ENCODE results near the gene SMIM36. TPM values are rescaled to one million over a fixed set of nuclear protein-coding genes. Genes with fewer than 3 reads are reported as not detected.
A peak's percentile ranks its signal among the peaks of the same experiment; 100 is the strongest.

Gene SMIM36
- total RNA-seq, 2 experiments from 2014 or later = not detected

DNA sequence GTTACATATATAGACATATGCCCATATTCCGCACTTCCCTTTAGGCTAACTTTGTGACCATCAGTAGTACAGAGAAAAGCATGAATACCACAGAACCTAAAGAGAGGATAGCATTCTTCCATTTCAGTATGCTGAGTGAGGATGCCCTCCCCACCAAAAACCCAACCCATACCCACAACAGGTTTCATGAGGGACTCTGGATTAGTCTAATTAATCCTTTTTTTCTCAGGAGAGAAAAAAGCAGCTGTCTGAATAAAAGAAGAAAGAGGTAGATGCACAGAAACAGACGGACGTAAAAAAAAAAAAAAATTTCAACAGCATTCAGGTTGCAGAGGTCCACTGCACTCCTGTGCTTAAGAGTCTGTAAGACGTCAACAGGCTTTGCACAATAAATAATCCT lies 96.3 kb downstream of the SMIM36 start:
- Mint-ChIP-seq H3K36me3 (ENCODE audit: low read depth) (peaks cover 71% of the 10 kb centered on the region), H3K4me3 (no peak overlapping the region), H3K4me1 (ENCODE audit: low read depth) (peaks cover 52% of the 10 kb centered on the region), H3K27me3 (no peaks in the 10 kb centered on the region), H3K9me3 (no peaks in the 10 kb centered on the region), H3K27ac (peak overlapping the region; percentile 77)
- intact Hi-C loops (cut with micrococcal nuclease) = loop anchor here (10.0 kb wide), 1 partner anchor 100 kb away; the partner anchor contains the start of gene SMIM36
- DNase-seq = no peak
- no peak for ATAC-seq
- ChIA-PET CTCF (no interaction called here), POLR2A (interaction anchor here (0.6 kb wide), 1 partner anchor 242 kb away, joined by 4 read pairs; no protein-coding TSS in a partner anchor)
- TF ChIP-seq, protein P1, sequence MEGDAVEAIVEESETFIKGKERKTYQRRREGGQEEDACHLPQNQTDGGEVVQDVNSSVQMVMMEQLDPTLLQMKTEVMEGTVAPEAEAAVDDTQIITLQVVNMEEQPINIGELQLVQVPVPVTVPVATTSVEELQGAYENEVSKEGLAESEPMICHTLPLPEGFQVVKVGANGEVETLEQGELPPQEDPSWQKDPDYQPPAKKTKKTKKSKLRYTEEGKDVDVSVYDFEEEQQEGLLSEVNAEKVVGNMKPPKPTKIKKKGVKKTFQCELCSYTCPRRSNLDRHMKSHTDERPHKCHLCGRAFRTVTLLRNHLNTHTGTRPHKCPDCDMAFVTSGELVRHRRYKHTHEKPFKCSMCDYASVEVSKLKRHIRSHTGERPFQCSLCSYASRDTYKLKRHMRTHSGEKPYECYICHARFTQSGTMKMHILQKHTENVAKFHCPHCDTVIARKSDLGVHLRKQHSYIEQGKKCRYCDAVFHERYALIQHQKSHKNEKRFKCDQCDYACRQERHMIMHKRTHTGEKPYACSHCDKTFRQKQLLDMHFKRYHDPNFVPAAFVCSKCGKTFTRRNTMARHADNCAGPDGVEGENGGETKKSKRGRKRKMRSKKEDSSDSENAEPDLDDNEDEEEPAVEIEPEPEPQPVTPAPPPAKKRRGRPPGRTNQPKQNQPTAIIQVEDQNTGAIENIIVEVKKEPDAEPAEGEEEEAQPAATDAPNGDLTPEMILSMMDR (IDR thresholded peaks at IDR 0.05) = no peak

DNA sequence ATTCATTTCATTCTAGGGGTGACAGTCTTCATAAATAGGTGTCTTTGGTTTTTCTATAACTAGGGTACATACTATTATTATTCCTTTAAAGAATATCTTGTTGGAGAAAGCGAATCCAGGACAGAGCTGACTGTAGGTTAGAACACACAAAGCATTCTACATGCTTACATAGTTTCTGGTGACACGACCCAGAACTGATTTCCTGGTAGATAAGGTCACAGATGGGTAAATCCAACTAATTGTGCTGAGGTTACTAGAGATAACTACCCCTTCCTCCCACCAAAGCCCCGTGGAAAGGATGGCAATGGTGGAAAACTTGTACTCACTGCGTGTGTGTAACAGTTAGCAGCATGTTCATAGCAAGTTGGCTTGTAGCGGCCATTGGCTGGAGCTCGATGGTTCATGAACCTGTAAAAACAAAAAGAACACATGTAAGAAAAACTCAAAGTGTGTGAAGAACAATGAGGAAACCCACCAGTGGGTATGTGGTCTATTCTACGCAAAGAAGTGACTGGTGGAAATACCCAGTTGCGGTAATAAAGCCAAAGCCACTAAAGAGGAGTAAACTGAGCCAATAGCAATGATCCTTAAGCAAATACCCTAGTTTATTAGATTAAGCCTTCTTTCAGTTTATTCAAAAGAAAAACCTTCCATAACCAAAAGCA lies 97.3 kb downstream of the SMIM36 start:
- intact Hi-C loops (cut with micrococcal nuclease) = loop anchor here (10.0 kb wide), 1 partner anchor 101 kb away; the partner anchor contains the start of gene SMIM36
- Mint-ChIP-seq H3K27ac (peak overlapping the region; percentile 77), H3K9me3 (no peaks in the 10 kb centered on the region), H3K4me1 (ENCODE audit: low read depth) (peaks cover 41% of the 10 kb centered on the region), H3K4me3 (peak overlapping the region; percentile 3), H3K27me3 (no peaks in the 10 kb centered on the region), H3K36me3 (ENCODE audit: low read depth) (peaks cover 70% of the 10 kb centered on the region)
- ChIA-PET POLR2A (no interaction called here), CTCF (no interaction called here)
- DNase-seq = peak; percentile 48
- TF ChIP-seq, protein P1 (IDR thresholded peaks at IDR 0.05) = no peak
- peak; percentile 73 for ATAC-seq

DNA sequence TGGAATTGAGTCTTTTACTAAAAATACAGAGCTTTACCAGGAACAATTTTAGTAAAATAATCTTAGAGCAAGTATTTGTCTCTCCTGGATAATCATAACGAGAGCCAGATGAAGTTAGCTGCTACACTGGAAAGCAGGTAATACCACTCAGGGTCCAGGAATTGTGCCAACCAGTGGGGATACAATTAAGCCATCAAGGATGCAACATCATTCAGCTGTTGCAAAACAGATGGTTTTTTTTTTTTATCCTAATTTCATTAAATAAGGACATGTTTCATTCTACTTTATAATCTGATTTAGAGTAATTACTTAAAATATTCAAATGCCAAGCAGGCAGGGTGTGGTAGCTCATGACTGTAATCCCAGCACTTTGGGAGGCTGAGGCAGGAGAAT lies 99.8 kb downstream of the SMIM36 start:
- no peak for DNase-seq
- ChIA-PET POLR2A (interaction anchor here (0.9 kb wide), 1 partner anchor 9 kb away, joined by 3 read pairs; no protein-coding TSS in a partner anchor), CTCF (interaction anchor here (1.1 kb wide), 1 partner anchor 103 kb away, joined by 3 read pairs; no protein-coding TSS in a partner anchor)
- Mint-ChIP-seq H3K27me3 (no peaks in the 10 kb centered on the region), H3K27ac (no peak overlapping the region), H3K9me3 (no peaks in the 10 kb centered on the region), H3K36me3 (ENCODE audit: low read depth) (peaks cover 66% of the 10 kb centered on the region), H3K4me1 (ENCODE audit: low read depth) (peaks cover 20% of the 10 kb centered on the region), H3K4me3 (no peak overlapping the region)
- TF ChIP-seq, protein P1 (IDR thresholded peaks at IDR 0.05) = no peak
- intact Hi-C loops (cut with micrococcal nuclease) = loop anchor here (10.0 kb wide), 1 partner anchor 103 kb away; the partner anchor contains the start of gene SMIM36
- no peak for ATAC-seq

DNA sequence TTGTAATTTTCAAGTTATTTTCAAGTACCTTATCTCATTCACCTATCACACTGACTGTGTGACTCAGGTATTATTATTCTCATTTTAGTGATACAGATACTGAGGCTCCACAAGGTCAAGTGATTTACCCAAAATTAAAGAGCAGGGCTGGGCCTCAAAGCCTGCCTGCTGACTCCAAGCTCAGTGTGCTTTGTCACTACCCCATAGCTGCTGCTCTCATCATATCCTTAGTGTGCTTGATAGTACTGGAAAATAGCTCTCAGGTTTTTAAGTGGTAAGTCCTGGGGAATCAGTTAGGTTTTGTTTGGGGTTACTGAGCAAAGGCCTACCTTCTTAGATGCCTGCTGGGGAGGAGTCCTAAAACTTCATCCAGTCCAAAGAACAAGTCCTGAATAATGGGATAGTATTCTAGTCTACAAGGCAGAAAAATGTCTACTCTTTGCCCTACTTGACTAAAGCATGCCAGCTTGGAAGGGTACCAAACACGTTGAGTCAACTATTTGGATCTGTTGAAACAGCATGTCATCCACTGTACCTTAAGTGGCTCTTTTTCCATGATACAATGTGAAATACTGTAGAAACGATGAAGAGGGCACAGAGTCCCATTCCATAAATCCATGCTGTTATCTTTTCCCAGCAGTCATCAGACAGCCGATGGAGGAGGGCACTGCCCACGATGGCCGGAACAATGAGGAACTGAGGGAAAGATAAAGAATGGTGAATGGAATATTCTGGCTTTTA lies 100.4 kb downstream of the SMIM36 start:
- no peak for DNase-seq
- CTCF ChIA-PET = interaction anchor here (1.1 to 1.2 kb wide), 3 partner anchors 54 to 104 kb away, joined by 3 to 4 read pairs (median 3); no protein-coding TSS in a partner anchor
- peaks cover 67% of the 10 kb centered on the region for H3K36me3 Mint-ChIP-seq (ENCODE audit: low read depth)
- intact Hi-C loops (cut with micrococcal nuclease) = loop anchor here (10.0 kb wide), 1 partner anchor 104 kb away; the partner anchor contains the start of gene SMIM36
- no peak for ATAC-seq
- no peak overlapping the region for H3K4me3 Mint-ChIP-seq
- POLR2A ChIA-PET = no interaction called here
- TF ChIP-seq, protein P1 (IDR thresholded peaks at IDR 0.05) = no peak
- H3K9me3 Mint-ChIP-seq = no peaks in the 10 kb centered on the region
- H3K4me1 Mint-ChIP-seq (ENCODE audit: low read depth) = peaks cover 18% of the 10 kb centered on the region
- H3K27ac Mint-ChIP-seq = no peak overlapping the region
- no peaks in the 10 kb centered on the region for H3K27me3 Mint-ChIP-seq

Measured in activated CD8-positive, alpha-beta T cell treated with anti-CD3 and anti-CD28 coated beads for 36 hours (primary cell).